GM21619 (cell line): ENCODE data around the gene LCOR.
A peak's percentile ranks its signal among the peaks of the same experiment; 100 is the strongest.

Experiments used
- ATAC-seq: cut with Tn5 transposase; IDR thresholded peaks from one replicate; pipeline ENCODE4 v1.9.1; 2021; ENCODE audit not compliant: unreplicated experiment

LCOR gene

GRCh38 chr10:97007417-97007816 lies 175.3 kb downstream of the LCOR start:
- ATAC-seq = no peak

- no peak for ATAC-seq
These were observed 178.7 kb downstream of the LCOR start for GRCh38 chr10:97010695-97011206.

GRCh38 chr10:97011397-97011796 lies 179.3 kb downstream of the LCOR start:
- no peak for ATAC-seq

GRCh38 chr10:97012470-97012869 lies 180.4 kb downstream of the LCOR start:
- no peak for ATAC-seq

GRCh38 chr10:97013568-97013967 lies 181.5 kb downstream of the LCOR start:
- ATAC-seq = no peak

GRCh38 chr10:97013983-97014382 lies 181.9 kb downstream of the LCOR start:
- ATAC-seq = no peak

- ATAC-seq = no peak
These were observed 183.1 kb downstream of the LCOR start for GRCh38 chr10:97015240-97015639.

GRCh38 chr10:97016728-97017473 lies 184.8 kb downstream of the LCOR start:
- peak; percentile 89 for ATAC-seq

- no peak for ATAC-seq
These were observed 185.4 kb downstream of the LCOR start for GRCh38 chr10:97017474-97017903.

- ATAC-seq = no peak
These were observed 186.4 kb downstream of the LCOR start for GRCh38 chr10:97018251-97019212.

GRCh38 chr10:97019213-97019844 lies 187.2 kb downstream of the LCOR start:
- no peak for ATAC-seq

GRCh38 chr10:97020452-97021400 lies 188.6 kb downstream of the LCOR start:
- no peak for ATAC-seq

GRCh38 chr10:97022616-97023015 lies 190.5 kb downstream of the LCOR start:
- ATAC-seq = no peak

GRCh38 chr10:97023401-97024167 lies 191.5 kb downstream of the LCOR start:
- ATAC-seq = no peak

GRCh38 chr10:97024168-97025073 lies 192.3 kb downstream of the LCOR start:
- no peak for ATAC-seq

GRCh38 chr10:97025613-97026242 lies 193.6 kb downstream of the LCOR start:
- ATAC-seq = no peak

- no peak for ATAC-seq
These were observed 196.2 kb downstream of the LCOR start for GRCh38 chr10:97028126-97028831.
